ENCODE measurements around the gene ANKS1B.

DNA sequence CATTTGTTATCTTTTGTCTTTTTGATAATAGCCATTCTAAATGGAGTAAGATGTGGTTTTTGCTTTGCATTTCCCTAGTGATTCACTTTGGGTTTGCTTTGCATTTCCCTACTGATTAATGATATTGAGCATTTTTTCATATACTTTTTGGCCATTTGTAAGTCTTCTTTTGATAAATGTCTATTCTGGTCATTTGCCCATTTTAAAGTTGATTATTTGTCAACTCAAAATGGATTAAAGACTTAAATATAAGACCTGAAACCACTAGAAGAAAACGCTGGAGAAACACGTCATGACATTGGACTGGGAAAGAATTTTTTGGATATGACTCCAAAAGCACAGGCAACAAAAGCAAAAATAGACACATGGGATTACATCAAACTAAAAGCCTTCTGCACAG is 1191.6 kb downstream of the ANKS1B start:
- TF ChIP-seq, protein P1, sequence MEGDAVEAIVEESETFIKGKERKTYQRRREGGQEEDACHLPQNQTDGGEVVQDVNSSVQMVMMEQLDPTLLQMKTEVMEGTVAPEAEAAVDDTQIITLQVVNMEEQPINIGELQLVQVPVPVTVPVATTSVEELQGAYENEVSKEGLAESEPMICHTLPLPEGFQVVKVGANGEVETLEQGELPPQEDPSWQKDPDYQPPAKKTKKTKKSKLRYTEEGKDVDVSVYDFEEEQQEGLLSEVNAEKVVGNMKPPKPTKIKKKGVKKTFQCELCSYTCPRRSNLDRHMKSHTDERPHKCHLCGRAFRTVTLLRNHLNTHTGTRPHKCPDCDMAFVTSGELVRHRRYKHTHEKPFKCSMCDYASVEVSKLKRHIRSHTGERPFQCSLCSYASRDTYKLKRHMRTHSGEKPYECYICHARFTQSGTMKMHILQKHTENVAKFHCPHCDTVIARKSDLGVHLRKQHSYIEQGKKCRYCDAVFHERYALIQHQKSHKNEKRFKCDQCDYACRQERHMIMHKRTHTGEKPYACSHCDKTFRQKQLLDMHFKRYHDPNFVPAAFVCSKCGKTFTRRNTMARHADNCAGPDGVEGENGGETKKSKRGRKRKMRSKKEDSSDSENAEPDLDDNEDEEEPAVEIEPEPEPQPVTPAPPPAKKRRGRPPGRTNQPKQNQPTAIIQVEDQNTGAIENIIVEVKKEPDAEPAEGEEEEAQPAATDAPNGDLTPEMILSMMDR (conservative IDR thresholded peaks at IDR 0.05; ENCODE audit: low read length): no peak
- no peak for TF ChIP-seq EZH2phosphoT487 (IDR thresholded peaks at IDR 0.05; ENCODE audit: borderline replicate concordance)
